Brain microvascular endothelial cell (primary cell): ENCODE data around the gene COL13A1.
A peak's percentile ranks its signal among the peaks of the same experiment; 100 is the strongest.

Source experiments
- DNase-seq: peaks from one replicate; pipeline ENCODE4 v3.0.0-alpha.2; 2020
- H3K27ac ChIP-seq: fragments of 250-450 bp; sonication (Bioruptor Pico); 2 replicates; pipeline ENCODE4 v1.5.1; 2020; ENCODE audit warnings: mild to moderate bottlenecking, moderate library complexity
- H3K27me3 ChIP-seq: fragments of 250-450 bp; sonication (Bioruptor Pico); replicated peaks from 2 replicates; pipeline ENCODE4 v1.5.1; 2020; ENCODE audit warnings: mild to moderate bottlenecking
- H3K36me3 ChIP-seq: fragments of 250-450 bp; sonication (Bioruptor Pico); replicated peaks from 2 replicates; pipeline ENCODE4 v1.5.1; 2020; ENCODE audit warnings: mild to moderate bottlenecking
- H3K4me3 ChIP-seq: 2 replicates; pipeline ENCODE4 v1.5.1; 2011; ENCODE audit warnings: low read depth, mild to moderate bottlenecking, control low read depth, low read length, moderate library complexity
- CTCF ChIP-seq: IDR thresholded peaks from 2 replicates; pipeline ENCODE4 v1.5.1; 2011; ENCODE audit warnings: low read depth, mild to moderate bottlenecking, moderate library complexity, low read length, control low read depth, inconsistent platforms; ENCODE audit errors: missing control alignments
- in situ Hi-C: cut with HindIII; loops from 2 replicates; pipeline ENCODE4 v1.10.0; 2017; ENCODE audit warnings: low sequenced_read_pairs, low pct_ligation_motif_present

The COL13A1 gene

GRCh38 chr10:69801434-69802315, at the start of gene COL13A1:
Gene COL13A1, plus strand, starts transcription at chr10:69801906. Its CDS starts 518 bp downstream, at chr10:69802424.
- Histone ChIP-seq H3K4me3 (peak within 1 kb of the TSS; percentile 76), H3K27me3 (no peaks in the 10 kb centered on the region), H3K27ac (peak within 1 kb of the TSS; percentile 17), H3K36me3 (no peaks in the 10 kb centered on the region)
- peak; percentile 55 for DNase-seq
- in situ Hi-C loops: loop anchor here (10.0 kb wide), 1 partner anchor 113 kb away; no protein-coding TSS in a partner anchor
- TF ChIP-seq CTCF: no peak

GRCh38 chr10:69752479-69752878, 49.2 kb upstream of the COL13A1 start:
- no peak for DNase-seq
- Histone ChIP-seq H3K27me3 (no peaks in the 10 kb centered on the region), H3K36me3 (no peaks in the 10 kb centered on the region), H3K4me3 (no peak overlapping the region), H3K27ac (no peak overlapping the region)
- in situ Hi-C loops: no loop called here
- TF ChIP-seq CTCF: no peak

GRCh38 chr10:69756279-69756678, 45.4 kb upstream of the COL13A1 start:
- Histone ChIP-seq H3K27me3 (no peaks in the 10 kb centered on the region), H3K4me3 (no peak overlapping the region), H3K27ac (no peak overlapping the region), H3K36me3 (no peaks in the 10 kb centered on the region)
- no peak for DNase-seq
- no peak for TF ChIP-seq CTCF
- in situ Hi-C loops: no loop called here

GRCh38 chr10:69757206-69757552, 44.5 kb upstream of the COL13A1 start:
- in situ Hi-C loops: no loop called here
- no peak for TF ChIP-seq CTCF
- Histone ChIP-seq H3K4me3 (no peak overlapping the region), H3K36me3 (no peaks in the 10 kb centered on the region), H3K27ac (no peak overlapping the region), H3K27me3 (no peaks in the 10 kb centered on the region)
- DNase-seq: no peak

- DNase-seq: no peak
- in situ Hi-C loops: no loop called here
- no peak for TF ChIP-seq CTCF
- Histone ChIP-seq H3K4me3 (no peak overlapping the region), H3K27ac (no peak overlapping the region), H3K36me3 (no peaks in the 10 kb centered on the region), H3K27me3 (no peaks in the 10 kb centered on the region)
Observed at GRCh38 chr10:69757553-69758309, 44.0 kb upstream of the COL13A1 start.
